Osteoblast (primary cell): ENCODE data around the gene SPOP. TPM values are rescaled to one million over a fixed set of nuclear protein-coding genes. Genes with fewer than 3 reads are reported as not detected.

Source experiments
- DNase-seq: peaks from one replicate; pipeline ENCODE4 v3.0.0; 2011; ENCODE audit warnings: low spot score, mixed read lengths; ENCODE audit not compliant: insufficient read length; ENCODE audit errors: missing footprints
- H2AFZ ChIP-seq: 2 replicates; pipeline ENCODE4 v1.6.0; 2011; ENCODE audit warnings: mild to moderate bottlenecking, low read length
- H3K27ac ChIP-seq: 2 replicates; pipeline ENCODE4 v1.5.1; 2011; ENCODE audit warnings: mild to moderate bottlenecking, low read depth, low read length, moderate library complexity
- H3K27me3 ChIP-seq: 2 replicates; pipeline ENCODE4 v1.6.0; 2012; ENCODE audit warnings: mild to moderate bottlenecking, control low read depth, inconsistent platforms, low read length, moderate library complexity; ENCODE audit not compliant: insufficient read depth
- H3K36me3 ChIP-seq: 2 replicates; pipeline ENCODE4 v1.5.1; 2011; ENCODE audit warnings: mild to moderate bottlenecking, low read length, control low read depth, moderate library complexity; ENCODE audit not compliant: insufficient read depth
- H3K4me1 ChIP-seq: 2 replicates; pipeline ENCODE4 v1.5.1; 2011; ENCODE audit warnings: mild to moderate bottlenecking, low read length, control low read depth, moderate library complexity; ENCODE audit not compliant: insufficient read depth
- H3K4me2 ChIP-seq: 2 replicates; pipeline ENCODE4 v1.6.0; 2011; ENCODE audit warnings: mild to moderate bottlenecking, low read length; ENCODE audit not compliant: insufficient read depth
- H3K4me3 ChIP-seq: fragments of 200-600 bp; sonication (generic); 3 replicates; pipeline ENCODE4 v1.5.1; 2012; ENCODE audit warnings: mild to moderate bottlenecking, low read length, inconsistent platforms; ENCODE audit not compliant: insufficient read depth
- H3K79me2 ChIP-seq: 2 replicates; pipeline ENCODE4 v1.6.0; 2012; ENCODE audit warnings: mild to moderate bottlenecking, low read length, control low read depth, inconsistent platforms; ENCODE audit not compliant: insufficient read depth
- H3K9me3 ChIP-seq: 2 replicates; pipeline ENCODE4 v1.5.1; 2011; ENCODE audit warnings: low read depth, low read length, control low read depth
- H4K20me1 ChIP-seq: 2 replicates; pipeline ENCODE4 v1.6.0; 2012; ENCODE audit warnings: mild to moderate bottlenecking, low read length, control low read depth; ENCODE audit not compliant: insufficient read depth
- CTCF ChIP-seq: IDR thresholded peaks from 2 replicates; pipeline ENCODE4 v1.5.1; 2011; ENCODE audit warnings: mild to moderate bottlenecking, low read depth, low read length, moderate library complexity; ENCODE audit errors: extremely low read depth
- total RNA-seq: library from RNA; depleted of rRNA; stranded (reverse); fragments of >200 nt; gene quantifications from 2 replicates; pipeline ENCODE4 v1.2.3, GENCODE V29; 2012

Gene SPOP
- total RNA-seq, 1 donor, result 55.7 TPM

GRCh38 chr17:49695698-49696232 lies 17.9 kb upstream of the SPOP start:
- peak overlapping the region; percentile 19 for H3K4me2 ChIP-seq
- no peaks in the 10 kb centered on the region for H3K9me3 ChIP-seq
- H2AFZ ChIP-seq, result peak overlapping the region; percentile 76
- no peaks in the 10 kb centered on the region for H3K79me2 ChIP-seq
- no peak overlapping the region for H3K4me3 ChIP-seq
- no peaks in the 10 kb centered on the region for H4K20me1 ChIP-seq
- no peak overlapping the region for H3K27ac ChIP-seq
- H3K4me1 ChIP-seq, result peaks cover 31% of the 10 kb centered on the region
- DNase-seq, result no peak
- no peaks in the 10 kb centered on the region for H3K27me3 ChIP-seq
- no peak for TF ChIP-seq CTCF
- peaks cover 5% of the 10 kb centered on the region for H3K36me3 ChIP-seq

GRCh38 chr17:49694847-49695697 lies 17.2 kb upstream of the SPOP start:
- peak; percentile 98 for TF ChIP-seq CTCF
- no peaks in the 10 kb centered on the region for H3K9me3 ChIP-seq
- DNase-seq, result peak; percentile 82
- H2AFZ ChIP-seq, result peak overlapping the region; percentile 42
- peak overlapping the region; percentile 56 for H3K4me2 ChIP-seq
- no peak overlapping the region for H3K27ac ChIP-seq
- H4K20me1 ChIP-seq, result no peaks in the 10 kb centered on the region
- no peaks in the 10 kb centered on the region for H3K27me3 ChIP-seq
- H3K36me3 ChIP-seq, result no peaks in the 10 kb centered on the region
- H3K4me3 ChIP-seq, result no peak overlapping the region
- no peaks in the 10 kb centered on the region for H3K79me2 ChIP-seq
- H3K4me1 ChIP-seq, result peaks cover 37% of the 10 kb centered on the region

GRCh38 chr17:49692751-49693150 lies 14.9 kb upstream of the SPOP start:
- TF ChIP-seq CTCF, result no peak
- Histone ChIP-seq H3K36me3 (no peaks in the 10 kb centered on the region), H3K9me3 (no peaks in the 10 kb centered on the region), H3K4me3 (no peak overlapping the region), H4K20me1 (no peaks in the 10 kb centered on the region), H3K4me1 (peaks cover 37% of the 10 kb centered on the region), H3K27me3 (no peaks in the 10 kb centered on the region), H3K79me2 (no peaks in the 10 kb centered on the region), H2AFZ (peak overlapping the region; percentile 39), H3K4me2 (no peak overlapping the region), H3K27ac (peak overlapping the region; percentile 47)
- no peak for DNase-seq

- DNase-seq, result peak; percentile 79
- no peaks in the 10 kb centered on the region for H4K20me1 ChIP-seq
- H3K36me3 ChIP-seq, result no peaks in the 10 kb centered on the region
- peak overlapping the region; percentile 12 for H2AFZ ChIP-seq
- H3K4me3 ChIP-seq, result peak overlapping the region; percentile 4
- H3K27me3 ChIP-seq, result no peaks in the 10 kb centered on the region
- peak overlapping the region; percentile 41 for H3K4me2 ChIP-seq
- H3K79me2 ChIP-seq, result no peaks in the 10 kb centered on the region
- H3K4me1 ChIP-seq, result peaks cover 37% of the 10 kb centered on the region
- no peaks in the 10 kb centered on the region for H3K9me3 ChIP-seq
- no peak for TF ChIP-seq CTCF
- H3K27ac ChIP-seq, result peak overlapping the region; percentile 84
Measured at GRCh38 chr17:49691677-49692191, 13.8 kb upstream of the SPOP start.
